D721Med (cell line): Measurements from ENCODE around the gene CCN6.

ENCODE experiments used
- DNase-seq: peaks from one replicate; pipeline ENCODE4 v3.0.0; 2011; ENCODE audit warnings: low spot score; ENCODE audit not compliant: insufficient read length
- FAIRE-seq: peaks from 2 replicates; lab custom pipeline; 2011; peaks lifted over from hg19 to GRCh38; lab: Jason Lieb, UNC
- CTCF ChIP-seq: IDR thresholded peaks from 2 replicates; pipeline ENCODE4 v1.5.1; 2012; ENCODE audit warnings: mild to moderate bottlenecking, control low read depth; ENCODE audit not compliant: insufficient read depth; ENCODE audit errors: missing control alignments

CCN6 gene

GRCh38 chr6:112065426-112065986 lies 11.6 kb downstream of the CCN6 start:
- DNase-seq (no peak), FAIRE-seq (no peak)
- no peak for TF ChIP-seq CTCF

GRCh38 chr6:112066606-112067005 lies 12.7 kb downstream of the CCN6 start:
- no peak for FAIRE-seq
- no peak for TF ChIP-seq CTCF
- DNase-seq = no peak

- FAIRE-seq (no peak), DNase-seq (no peak)
- no peak for TF ChIP-seq CTCF
Measured at GRCh38 chr6:112081569-112081968, 27.7 kb downstream of the CCN6 start.

GRCh38 chr6:112085286-112086065 lies 31.6 kb downstream of the CCN6 start:
- DNase-seq (no peak), FAIRE-seq (no peak)
- TF ChIP-seq CTCF = no peak

GRCh38 chr6:112086744-112087135 lies 32.8 kb downstream of the CCN6 start:
- FAIRE-seq = no peak
- TF ChIP-seq CTCF = peak; percentile 38
- no peak for DNase-seq

- FAIRE-seq (peak; percentile 88), DNase-seq (peak; percentile 36)
- TF ChIP-seq CTCF = no peak
Measured at GRCh38 chr6:112087136-112087911, 33.4 kb downstream of the CCN6 start, which contains the start of the genes FAM229B and TUBE1. FAM229B (plus strand) TSS chr6:112087591; CDS start chr6:112099284, 11,693 bp downstream. TUBE1 (minus strand) TSS chr6:112087482; CDS start chr6:112087434, 48 bp downstream.
